Adrenal gland (tissue), 12 donors: ENCODE measurements around the gene PHF19. TPM values are rescaled to one million over a fixed set of nuclear protein-coding genes. Genes with fewer than 3 reads are reported as not detected.

Experiments used
- DNase-seq, 7 donors: peaks; one replicate each; pipeline ENCODE4 v3.0.0-alpha.2; 2019 to 2020
- H3K27ac ChIP-seq, 5 donors: fragments of 200-600 bp; sonication (generic) in 4 of 5; 1 replicate in 3 of 5; 2 replicates in 2 of 5; pipeline versions ENCODE4 v1.5.1 to v1.8.0; 2016 to 2020; ENCODE audit warnings: mild to moderate bottlenecking in 1 of 5
- H3K27me3 ChIP-seq: fragments of 200-600 bp; 2 replicates; pipeline ENCODE4 v1.8.0; 2021
- H3K36me3 ChIP-seq, 2 donors: fragments of 200-600 bp; replicated peaks in 1 of 2; 1 replicate in 1 of 2; 2 replicates in 1 of 2; pipeline versions ENCODE4 v1.5.1 to v1.8.0; 2018 to 2022
- H3K4me1 ChIP-seq, 2 donors: fragments of 200-600 bp; replicated peaks in 1 of 2; 1 replicate in 1 of 2; 2 replicates in 1 of 2; pipeline versions ENCODE4 v1.5.1 to v1.8.0; 2018 to 2021
- H3K4me3 ChIP-seq, 4 donors: fragments of 200-600 bp; sonication (generic) in 3 of 4; one replicate each; pipeline ENCODE4 v1.5.1; 2016 to 2018
- H3K9me3 ChIP-seq, 3 donors: fragments of 200-600 bp; sonication (generic) in 1 of 3; replicated peaks in 1 of 3; 1 replicate in 2 of 3; 2 replicates in 1 of 3; pipeline versions ENCODE4 v1.5.1 to v1.8.0; 2016 to 2021
- CTCF ChIP-seq, 6 experiments: fragments of 450-650 bp in 4 of 6; fragments of 200-600 bp in 2 of 6; sonication (generic) in 1 of 6; IDR thresholded peaks; 1 replicate in 5 of 6; 2 replicates in 1 of 6; pipeline versions ENCODE4 v1.5.1 to v1.8.0; 2016 to 2021; ENCODE audit warnings: antibody characterized with exemption in 6 of 6, mild to moderate bottlenecking in 2 of 6, moderate library complexity in 1 of 6
- POLR2A ChIP-seq, 2 donors: fragments of 450-650 bp; IDR thresholded peaks; one replicate each; pipeline ENCODE4 v1.6.1; 2017; ENCODE audit warnings: antibody characterized with exemption in 2 of 2, mild to moderate bottlenecking in 2 of 2, moderate library complexity in 1 of 2
- WGBS, 4 donors: extraction: QIAGEN DNeasy Blood & Tissue Kit in 2 of 4; methylation state at CpG; one replicate each; pipeline versions ENCODE4 v1.1.5 to v1.1.7; 2013 to 2017; 5-methylcytosine and 5-hydroxymethylcytosine counted together
- intact Hi-C, 2 donors: fragments of 100-400 bp; cut with DNase I; formaldehyde crosslinking; loops; one replicate each; pipeline versions ENCODE4 v1.14.1 to v1.15.0; 2022 to 2023
- polyA plus RNA-seq, 3 donors: library from polyadenylated mRNA; stranded (reverse); fragments of 200-250 nt in 2 of 3; fragments of 350-450 nt in 1 of 3; fragmentation: Illumina TruSeq in 1 of 3; extraction: RNeasy Lipid Tissue Mini Kit (QIAGEN cat#74804) in 1 of 3; gene quantifications; one replicate each; pipeline ENCODE4 v1.2.3, GENCODE V29; 2013 to 2014
- total RNA-seq, 9 donors: library from RNA; depleted of rRNA in 4 of 9; stranded (reverse); fragments of >200 nt in 4 of 9; fragments of 120-200 nt in 1 of 9; fragmentation: NEBNext Ultra II Directional in 1 of 9; extraction: Animal tissue kit (Norgen Biotek cat#: 25700) in 1 of 9; gene quantifications; one replicate each; pipeline versions ENCODE4 v1.1.0 to v1.2.4, GENCODE V29; 2013 to 2023
- donor health status: healthy with polysubstance abuse.
- donor health status: Bipolar disorder and iron deficiency.
- donor health status: DM: yes; HTN: yes; CAD: no.
- donor health status: DM: no; HTN: no; CAD: no.
- donor health status: DM: no; HTN: no; CAD: no.
- donor health status: DM: yes; HTN: yes; CAD: no.

Gene PHF19
- total and polyA plus RNA-seq, 12 donors = 13.6 to 61.8 (median 27.4) TPM

GRCh38 chr9:120820095-120820494, 56.9 kb downstream of the PHF19 start:
- intact Hi-C loops = no loop called here
- H3K4me3 ChIP-seq = no peak overlapping the region
- TF ChIP-seq POLR2A (IDR thresholded peaks at IDR 0.05) (no peak), CTCF (IDR thresholded peaks at IDR 0.05) (no peak)
- H3K4me1 ChIP-seq = no peaks in the 10 kb centered on the region
- peaks cover 0 to 24% of the 10 kb centered on the region in 2 donors for H3K36me3 ChIP-seq
- H3K27me3 ChIP-seq = no peaks in the 10 kb centered on the region
- H3K9me3 ChIP-seq = no peaks in the 10 kb centered on the region
- 91 to 96% (median 93%) methylated on average over 4 of the region's 4 CpGs for WGBS, 4 donors
- DNase-seq = no peak
- no peak overlapping the region for H3K27ac ChIP-seq

GRCh38 chr9:120818595-120818994, 58.4 kb downstream of the PHF19 start:
- TF ChIP-seq POLR2A (IDR thresholded peaks at IDR 0.05) = no peak
- TF ChIP-seq CTCF (IDR thresholded peaks at IDR 0.05) = no peak
- no peak for DNase-seq
- Histone ChIP-seq H3K27ac (no peak overlapping the region), H3K9me3 (no peaks in the 10 kb centered on the region), H3K27me3 (no peaks in the 10 kb centered on the region), H3K36me3 (peaks cover 0 to 19% of the 10 kb centered on the region in 2 donors), H3K4me3 (no peak overlapping the region), H3K4me1 (no peaks in the 10 kb centered on the region)
- intact Hi-C loops = no loop called here
- WGBS, 4 donors = 79 to 94% (median 89%) methylated on average over 1 of the region's 1 CpG

- intact Hi-C loops = no loop called here
- TF ChIP-seq POLR2A (IDR thresholded peaks at IDR 0.05) (no peak), CTCF (IDR thresholded peaks at IDR 0.05) (no peak)
- peaks cover 0 to 6% of the 10 kb centered on the region in 2 donors for H3K36me3 ChIP-seq
- no peaks in the 10 kb centered on the region for H3K4me1 ChIP-seq
- 89 to 95% (median 92%) methylated on average over 4 of the region's 4 CpGs for WGBS, 4 donors
- H3K27ac ChIP-seq = no peak overlapping the region
- H3K9me3 ChIP-seq = no peaks in the 10 kb centered on the region
- no peaks in the 10 kb centered on the region for H3K27me3 ChIP-seq
- DNase-seq = no peak
- no peak overlapping the region for H3K4me3 ChIP-seq
Measured at GRCh38 chr9:120815075-120815474, 61.9 kb downstream of the PHF19 start.

GRCh38 chr9:120808931-120809330, 68.1 kb downstream of the PHF19 start:
- no peaks in the 10 kb centered on the region for H3K4me1 ChIP-seq
- no peak for DNase-seq
- no peaks in the 10 kb centered on the region for H3K36me3 ChIP-seq
- no peaks in the 10 kb centered on the region for H3K27me3 ChIP-seq
- no peak overlapping the region for H3K4me3 ChIP-seq
- TF ChIP-seq POLR2A (IDR thresholded peaks at IDR 0.05) (no peak), CTCF (IDR thresholded peaks at IDR 0.05) (no peak)
- H3K27ac ChIP-seq = no peak overlapping the region
- H3K9me3 ChIP-seq = peaks cover 0 to 20% (median 15%) of the 10 kb centered on the region in 3 donors
- intact Hi-C loops = no loop called here
